ENCODE measurements around the gene CCDC142.
A peak's percentile ranks its signal among the peaks of the same experiment; 100 is the strongest.

CCDC142 gene

GRCh38 chr2:74482801-74483674 lies at the start of gene CCDC142, which contains the start of gene TTC31:
TSS of gene CCDC142 (minus strand) at chr2:74482998. CDS start at chr2:74482837, 161 bp downstream.
TSS of gene TTC31 (plus strand) at chr2:74483081. CDS start at chr2:74483096, 15 bp downstream.
- peak; percentile 94 for DNase-seq

- peak; percentile 26 for DNase-seq
Observed at GRCh38 chr2:74532222-74532621, 49.4 kb upstream of the CCDC142 start.

- DNase-seq = no peak
Observed at GRCh38 chr2:74531666-74532065, 48.9 kb upstream of the CCDC142 start.

- DNase-seq = peak; percentile 14
Observed at GRCh38 chr2:74530239-74531187, 47.7 kb upstream of the CCDC142 start.

- peak; percentile 98 for DNase-seq
Observed at GRCh38 chr2:74529357-74530238, 46.8 kb upstream of the CCDC142 start, which contains the start of the genes AUP1 and HTRA2. TSS of gene AUP1 (minus strand) at chr2:74529706. CDS start at chr2:74529629, 77 bp downstream. TSS of gene HTRA2 (plus strand) at chr2:74529933. CDS start at chr2:74530007, 74 bp downstream.

- DNase-seq = no peak
Observed at GRCh38 chr2:74528600-74529356, 46.0 kb upstream of the CCDC142 start.

GRCh38 chr2:74527741-74528140 lies 44.9 kb upstream of the CCDC142 start:
- no peak for DNase-seq

GRCh38 chr2:74526649-74527230 lies 43.9 kb upstream of the CCDC142 start:
- DNase-seq = no peak

- DNase-seq = peak; percentile 11
Observed at GRCh38 chr2:74525717-74526648, 43.2 kb upstream of the CCDC142 start, which contains the start of gene DQX1. TSS of gene DQX1 (minus strand) at chr2:74526231. CDS start at chr2:74525729, 502 bp downstream.

- no peak for DNase-seq
Observed at GRCh38 chr2:74524955-74525716, 42.3 kb upstream of the CCDC142 start.

- no peak for DNase-seq
Observed at GRCh38 chr2:74524005-74524404, 41.2 kb upstream of the CCDC142 start.

- no peak for DNase-seq
Observed at GRCh38 chr2:74522516-74522915, 39.7 kb upstream of the CCDC142 start.

GRCh38 chr2:74516650-74517049 lies 33.9 kb upstream of the CCDC142 start:
- no peak for DNase-seq

- DNase-seq = no peak
Observed at GRCh38 chr2:74515981-74516633, 33.3 kb upstream of the CCDC142 start.

GRCh38 chr2:74515271-74515980 lies 32.6 kb upstream of the CCDC142 start:
- DNase-seq = no peak

- peak; percentile 12 for DNase-seq
Observed at GRCh38 chr2:74514368-74515270, 31.8 kb upstream of the CCDC142 start, which contains the start of gene TLX2. TSS of gene TLX2 (plus strand) at chr2:74514450. CDS start at chr2:74514807, 357 bp downstream.

Measured in NCI-H345 (cell line).